ENCODE measurements around the gene LHFPL2.

DNA sequence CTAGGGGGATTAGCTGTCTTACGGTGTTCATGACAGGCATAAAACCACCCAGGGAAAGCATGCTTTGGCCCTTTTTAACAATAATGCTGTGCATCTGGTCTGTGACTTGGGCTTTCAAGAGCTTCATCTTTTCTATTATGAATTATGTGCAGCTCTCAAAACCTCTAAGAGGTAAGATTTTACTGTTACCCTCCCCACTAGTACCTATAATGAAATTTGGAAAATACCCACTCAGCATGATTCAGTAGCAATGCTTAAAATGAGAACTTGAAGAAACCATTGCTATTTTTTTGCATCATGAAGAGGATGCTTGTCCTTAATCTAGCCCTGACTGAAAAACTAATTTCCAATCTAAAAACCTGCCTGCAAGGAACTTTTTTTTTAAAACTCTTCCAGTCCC lies 5.8 kb upstream of the LHFPL2 start:
- TF ChIP-seq, protein P1, sequence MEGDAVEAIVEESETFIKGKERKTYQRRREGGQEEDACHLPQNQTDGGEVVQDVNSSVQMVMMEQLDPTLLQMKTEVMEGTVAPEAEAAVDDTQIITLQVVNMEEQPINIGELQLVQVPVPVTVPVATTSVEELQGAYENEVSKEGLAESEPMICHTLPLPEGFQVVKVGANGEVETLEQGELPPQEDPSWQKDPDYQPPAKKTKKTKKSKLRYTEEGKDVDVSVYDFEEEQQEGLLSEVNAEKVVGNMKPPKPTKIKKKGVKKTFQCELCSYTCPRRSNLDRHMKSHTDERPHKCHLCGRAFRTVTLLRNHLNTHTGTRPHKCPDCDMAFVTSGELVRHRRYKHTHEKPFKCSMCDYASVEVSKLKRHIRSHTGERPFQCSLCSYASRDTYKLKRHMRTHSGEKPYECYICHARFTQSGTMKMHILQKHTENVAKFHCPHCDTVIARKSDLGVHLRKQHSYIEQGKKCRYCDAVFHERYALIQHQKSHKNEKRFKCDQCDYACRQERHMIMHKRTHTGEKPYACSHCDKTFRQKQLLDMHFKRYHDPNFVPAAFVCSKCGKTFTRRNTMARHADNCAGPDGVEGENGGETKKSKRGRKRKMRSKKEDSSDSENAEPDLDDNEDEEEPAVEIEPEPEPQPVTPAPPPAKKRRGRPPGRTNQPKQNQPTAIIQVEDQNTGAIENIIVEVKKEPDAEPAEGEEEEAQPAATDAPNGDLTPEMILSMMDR (IDR thresholded peaks at IDR 0.05): no peak
- TF ChIP-seq POLR2A (IDR thresholded peaks at IDR 0.05): no peak

Measured in body of pancreas (tissue), 4 donors.